ENCODE data around the gene FGF22.

FGF22 gene

GRCh38 chr19:639253-640160 is at the start of gene FGF22:
Gene FGF22, plus strand, starts transcription at chr19:639879. Its CDS starts 47 bp downstream, at chr19:639926.
- no peak within 1 kb of the TSS for H3K27ac ChIP-seq
- no peak within 1 kb of the TSS for H3K9ac ChIP-seq

GRCh38 chr19:590396-590745 is 49.3 kb upstream of the FGF22 start:
- no peak overlapping the region for H3K4me2 ChIP-seq
- peaks cover 41% of the 10 kb centered on the region for H3K4me1 ChIP-seq
- no peak for TF ChIP-seq Cebpa-rat (IDR thresholded peaks at IDR 0.05)
- H3K4me3 ChIP-seq: no peak overlapping the region
- no peak overlapping the region for H3K27ac ChIP-seq
- H3K36me3 ChIP-seq: no peaks in the 10 kb centered on the region
- no peaks in the 10 kb centered on the region for H3K9me3 ChIP-seq
- peaks cover 80% of the 10 kb centered on the region for H4K20me1 ChIP-seq
- H3K9ac ChIP-seq: no peak overlapping the region
- H3K27me3 ChIP-seq: peaks cover 75% of the 10 kb centered on the region

More at GRCh38 chr19:639253-640160, at the start of gene FGF22:
- H3K4me2 ChIP-seq: peak within 1 kb of the TSS; percentile 90
- H3K36me3 ChIP-seq: no peaks in the 10 kb centered on the region
- H3K4me1 ChIP-seq: peaks cover 83% of the 10 kb centered on the region
- no peaks in the 10 kb centered on the region for H3K27me3 ChIP-seq
- TF ChIP-seq Cebpa-rat (IDR thresholded peaks at IDR 0.05): no peak
- H4K20me1 ChIP-seq: peaks cover 29% of the 10 kb centered on the region
- no peaks in the 10 kb centered on the region for H3K9me3 ChIP-seq
- H3K4me3 ChIP-seq: peak within 1 kb of the TSS; percentile 55

DNA sequence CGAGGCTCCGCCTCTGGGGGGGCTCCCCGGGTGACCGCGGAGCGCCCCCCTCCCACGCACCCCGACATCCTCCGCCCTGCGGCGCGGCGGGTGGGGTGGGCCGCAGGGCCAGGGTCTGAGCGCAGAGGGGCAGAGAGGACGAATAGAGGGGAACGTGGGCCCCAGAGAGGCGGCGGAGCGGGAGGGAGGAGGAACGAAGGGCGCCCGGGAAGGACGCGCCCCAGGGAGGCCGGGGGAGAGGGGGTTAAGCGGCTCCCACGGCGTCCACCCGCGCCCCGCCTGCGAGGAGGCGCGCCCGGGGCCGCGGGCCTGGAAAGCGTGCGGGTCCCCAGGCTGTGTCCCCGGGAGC is 49.0 kb upstream of the FGF22 start:
- Histone ChIP-seq H3K27ac (no peak overlapping the region), H3K4me2 (no peak overlapping the region), H3K4me3 (no peak overlapping the region), H3K27me3 (peaks cover 78% of the 10 kb centered on the region), H4K20me1 (peaks cover 76% of the 10 kb centered on the region), H3K4me1 (peaks cover 41% of the 10 kb centered on the region), H3K9me3 (no peaks in the 10 kb centered on the region), H3K9ac (no peak overlapping the region), H3K36me3 (no peaks in the 10 kb centered on the region)
- no peak for TF ChIP-seq Cebpa-rat (IDR thresholded peaks at IDR 0.05)

- no peak overlapping the region for H3K4me2 ChIP-seq
- peaks cover 71% of the 10 kb centered on the region for H4K20me1 ChIP-seq
- H3K9me3 ChIP-seq: no peaks in the 10 kb centered on the region
- no peaks in the 10 kb centered on the region for H3K36me3 ChIP-seq
- H3K27ac ChIP-seq: no peak overlapping the region
- H3K4me3 ChIP-seq: no peak overlapping the region
- TF ChIP-seq Cebpa-rat (IDR thresholded peaks at IDR 0.05): no peak
- H3K4me1 ChIP-seq: peaks cover 41% of the 10 kb centered on the region
- peaks cover 84% of the 10 kb centered on the region for H3K27me3 ChIP-seq
- H3K9ac ChIP-seq: no peak overlapping the region
Observed at GRCh38 chr19:591099-591958, 48.4 kb upstream of the FGF22 start.

GRCh38 chr19:592101-592500 is 47.6 kb upstream of the FGF22 start:
- no peak for TF ChIP-seq Cebpa-rat (IDR thresholded peaks at IDR 0.05)
- Histone ChIP-seq H3K4me2 (no peak overlapping the region), H3K27me3 (peaks cover 86% of the 10 kb centered on the region), H3K4me3 (no peak overlapping the region), H3K36me3 (no peaks in the 10 kb centered on the region), H3K27ac (no peak overlapping the region), H3K9ac (no peak overlapping the region), H3K4me1 (peaks cover 41% of the 10 kb centered on the region), H3K9me3 (no peaks in the 10 kb centered on the region), H4K20me1 (peaks cover 68% of the 10 kb centered on the region)

- peak overlapping the region; percentile 24; the same call in 1 of the 2 replicates for H3K4me2 ChIP-seq
- peaks cover 81% of the 10 kb centered on the region for H3K27me3 ChIP-seq
- no peak for TF ChIP-seq Cebpa-rat (IDR thresholded peaks at IDR 0.05)
- no peak overlapping the region for H3K27ac ChIP-seq
- no peaks in the 10 kb centered on the region for H3K9me3 ChIP-seq
- H3K36me3 ChIP-seq: no peaks in the 10 kb centered on the region
- H3K9ac ChIP-seq: no peak overlapping the region
- H3K4me3 ChIP-seq: no peak overlapping the region
- peaks cover 41% of the 10 kb centered on the region for H3K4me1 ChIP-seq
- peaks cover 64% of the 10 kb centered on the region for H4K20me1 ChIP-seq
Observed at GRCh38 chr19:593055-593454, 46.6 kb upstream of the FGF22 start.

DNA sequence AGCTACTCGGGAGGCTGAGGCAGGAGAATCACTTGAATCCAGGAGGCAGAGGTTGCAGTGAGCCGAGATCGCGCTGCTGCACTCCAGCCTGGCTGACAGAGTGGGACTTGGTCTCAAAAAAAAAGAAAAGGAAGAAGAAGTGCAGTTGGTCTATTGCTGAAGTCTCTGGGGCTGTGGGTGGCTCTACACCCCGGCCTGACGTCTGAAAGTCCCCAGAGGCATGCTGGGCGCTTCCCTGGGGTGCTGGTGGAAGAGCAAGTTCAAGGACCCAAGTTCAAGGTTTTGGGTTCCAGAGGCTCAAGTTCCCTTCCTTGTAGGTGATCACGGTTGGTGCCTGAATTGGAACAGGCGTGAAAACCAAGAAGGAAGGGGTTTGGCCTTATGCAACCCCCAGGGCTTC is 46.2 kb upstream of the FGF22 start:
- Histone ChIP-seq H3K9ac (no peak overlapping the region), H3K36me3 (no peaks in the 10 kb centered on the region), H3K4me1 (peaks cover 36% of the 10 kb centered on the region), H3K9me3 (no peaks in the 10 kb centered on the region), H3K4me3 (no peak overlapping the region), H4K20me1 (peaks cover 59% of the 10 kb centered on the region), H3K4me2 (peak overlapping the region; percentile 24; the same call in 1 of the 2 replicates), H3K27me3 (peaks cover 77% of the 10 kb centered on the region), H3K27ac (no peak overlapping the region)
- TF ChIP-seq Cebpa-rat (IDR thresholded peaks at IDR 0.05): no peak

DNA sequence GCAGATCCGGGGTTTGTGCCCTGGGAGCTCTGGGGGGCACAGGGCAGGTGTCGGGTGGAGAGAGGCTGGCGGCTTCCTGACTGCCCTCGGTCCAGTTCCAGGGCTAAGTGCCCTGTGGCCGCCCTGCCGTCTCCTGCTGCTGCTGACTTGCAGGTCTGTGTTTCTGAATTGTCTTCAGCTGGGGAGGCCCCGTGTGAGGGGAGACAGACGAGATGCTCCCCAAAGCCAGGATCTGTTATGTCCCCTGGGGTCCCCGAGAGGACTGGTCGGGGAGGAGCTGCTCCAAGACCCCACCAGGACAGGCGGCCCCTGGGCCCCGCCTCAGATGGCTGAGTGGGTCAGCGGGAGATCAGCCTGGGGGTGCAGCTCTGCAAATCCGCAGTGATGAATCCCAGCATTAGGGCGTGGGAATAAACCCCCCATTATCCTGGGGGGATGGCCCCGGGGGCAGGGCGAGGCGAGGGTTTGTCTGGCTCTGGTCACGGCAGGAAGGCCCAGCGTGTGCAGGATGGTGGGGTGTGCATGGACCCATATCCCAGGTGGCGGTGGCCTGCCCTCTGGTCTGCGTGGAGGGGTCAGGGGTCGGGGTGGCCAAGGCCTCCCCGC is 45.3 kb upstream of the FGF22 start:
- Histone ChIP-seq H3K36me3 (no peaks in the 10 kb centered on the region), H3K27ac (no peak overlapping the region), H3K9me3 (no peaks in the 10 kb centered on the region), H3K4me3 (no peak overlapping the region), H3K4me2 (no peak overlapping the region), H3K4me1 (peaks cover 28% of the 10 kb centered on the region), H3K27me3 (peaks cover 68% of the 10 kb centered on the region), H3K9ac (no peak overlapping the region), H4K20me1 (peaks cover 51% of the 10 kb centered on the region)
- TF ChIP-seq Cebpa-rat (IDR thresholded peaks at IDR 0.05): no peak

DNA sequence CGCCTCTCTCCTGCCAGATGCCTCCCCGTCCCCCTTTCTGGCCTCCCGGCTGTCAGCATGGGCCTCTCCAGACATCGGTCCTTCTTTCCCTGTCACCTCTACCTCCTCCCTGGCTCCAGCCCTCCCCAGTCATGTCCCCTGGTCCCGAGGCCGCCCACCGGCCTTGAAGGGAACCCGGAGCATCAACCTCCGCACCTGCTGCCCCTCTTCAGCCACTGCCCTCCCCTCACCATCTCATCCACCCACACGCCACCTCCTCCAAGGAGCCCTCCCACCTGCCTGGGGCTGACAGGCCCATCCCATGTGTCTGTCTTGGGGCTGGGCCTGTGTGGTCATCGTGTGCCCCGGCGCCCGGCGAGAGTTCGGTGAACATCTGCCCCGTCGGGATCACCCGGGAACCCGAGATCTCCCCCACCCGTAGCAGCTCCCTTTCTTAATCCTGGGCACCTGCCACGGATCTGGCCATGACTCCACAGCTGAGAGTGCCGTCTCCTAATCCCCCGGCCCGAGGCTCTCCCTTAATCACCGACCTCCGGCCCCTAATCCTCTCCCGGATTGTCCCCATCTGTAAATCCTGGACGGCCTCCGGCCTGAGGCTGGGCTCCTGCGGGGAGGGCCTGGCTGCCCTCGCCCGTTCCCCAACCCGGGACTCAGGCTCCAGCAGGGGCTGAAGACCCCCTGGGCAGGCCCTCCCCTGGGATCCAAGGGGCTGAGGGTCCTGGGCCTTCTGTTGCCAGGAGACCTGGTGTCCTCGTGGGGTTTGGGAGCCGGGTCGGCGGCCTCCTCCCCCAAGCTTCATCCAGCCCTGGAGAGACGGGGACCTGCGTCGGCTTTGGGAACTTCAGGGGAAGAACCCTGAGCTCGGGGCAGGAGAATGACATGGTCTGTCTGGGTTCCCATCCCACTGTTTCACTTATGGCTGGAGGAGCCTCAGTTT is 44.1 kb upstream of the FGF22 start:
- no peak overlapping the region for H3K27ac ChIP-seq
- H3K4me2 ChIP-seq: no peak overlapping the region
- no peak overlapping the region for H3K4me3 ChIP-seq
- H3K4me1 ChIP-seq: peaks cover 27% of the 10 kb centered on the region
- no peaks in the 10 kb centered on the region for H3K9me3 ChIP-seq
- TF ChIP-seq Cebpa-rat (IDR thresholded peaks at IDR 0.05): no peak
- no peak overlapping the region for H3K9ac ChIP-seq
- H4K20me1 ChIP-seq: peaks cover 46% of the 10 kb centered on the region
- peaks cover 59% of the 10 kb centered on the region for H3K27me3 ChIP-seq
- H3K36me3 ChIP-seq: no peaks in the 10 kb centered on the region
